H9 (cell line): ENCODE results near the gene KIAA0825. TPM values are rescaled to one million over a fixed set of nuclear protein-coding genes. Genes with fewer than 3 reads are reported as not detected.

Source experiments
- DNase-seq: peaks from one replicate; pipeline ENCODE4 v3.0.0-alpha.2; 2017
- H2AFZ ChIP-seq: one replicate; pipeline ENCODE4 v1.6.1; 2013; ENCODE audit warnings: mild to moderate bottlenecking, low read length, control low read depth, moderate library complexity
- H2AK5ac ChIP-seq: 2 replicates; pipeline ENCODE4 v1.6.1; 2013; ENCODE audit warnings: low read length, control low read depth, mixed read lengths; ENCODE audit not compliant: insufficient read length
- H2BK120ac ChIP-seq: one replicate; pipeline ENCODE4 v1.6.1; 2013; ENCODE audit warnings: low read depth, mild to moderate bottlenecking, low read length, control low read depth, inconsistent platforms; ENCODE audit not compliant: poor library complexity, severe bottlenecking
- H2BK12ac ChIP-seq: 2 replicates; pipeline ENCODE4 v1.6.1; 2013; ENCODE audit warnings: low read length, control low read depth, mixed read lengths, low read depth; ENCODE audit not compliant: insufficient read length
- H2BK15ac ChIP-seq: 2 replicates; pipeline ENCODE4 v1.6.1; 2013; ENCODE audit warnings: low read depth, low read length, control low read depth
- H2BK20ac ChIP-seq: one replicate; pipeline ENCODE4 v1.6.1; 2013; ENCODE audit warnings: low read depth, mild to moderate bottlenecking, low read length, control low read depth, inconsistent platforms; ENCODE audit not compliant: poor library complexity, severe bottlenecking
- H2BK5ac ChIP-seq: 2 replicates; pipeline ENCODE4 v1.6.1; 2013; ENCODE audit warnings: low read length, control low read depth, mixed read lengths; ENCODE audit not compliant: insufficient read length
- H3K14ac ChIP-seq: 2 replicates; pipeline ENCODE4 v1.6.1; 2013; ENCODE audit warnings: low read length, control low read depth; ENCODE audit not compliant: insufficient read depth
- H3K18ac ChIP-seq: 2 replicates; pipeline ENCODE4 v1.6.1; 2013; ENCODE audit warnings: low read depth, mild to moderate bottlenecking, mixed read lengths, low read length, control low read depth; ENCODE audit not compliant: insufficient read length
- H3K23ac ChIP-seq: 2 replicates; pipeline ENCODE4 v1.6.1; 2013; ENCODE audit warnings: low read length, control low read depth, mixed read lengths, low read depth; ENCODE audit not compliant: insufficient read length
- H3K23me2 ChIP-seq: 2 replicates; pipeline ENCODE4 v1.6.1; 2013; ENCODE audit warnings: low read depth, mild to moderate bottlenecking, mixed read lengths, low read length, control low read depth; ENCODE audit not compliant: insufficient read length, poor library complexity, severe bottlenecking
- H3K27ac ChIP-seq: 2 replicates; pipeline ENCODE4 v1.5.1; 2013; ENCODE audit warnings: low read length, control low read depth, mixed read lengths, low read depth; ENCODE audit not compliant: insufficient read length
- H3K27me3 ChIP-seq: 2 replicates; pipeline ENCODE4 v1.6.1; 2013; ENCODE audit warnings: low read length, control low read depth, inconsistent platforms; ENCODE audit not compliant: insufficient read depth
- H3K4ac ChIP-seq: 2 replicates; pipeline ENCODE4 v1.6.1; 2013; ENCODE audit warnings: low read depth, mild to moderate bottlenecking, control low read depth, inconsistent platforms, low read length, moderate library complexity
- H3K4me1 ChIP-seq: 2 replicates; pipeline ENCODE4 v1.6.1; 2013; ENCODE audit warnings: low read length, control low read depth, inconsistent platforms; ENCODE audit not compliant: insufficient read depth
- H3K4me2 ChIP-seq: 2 replicates; pipeline ENCODE4 v1.6.1; 2013; ENCODE audit warnings: low read length, control low read depth, mixed read lengths; ENCODE audit not compliant: insufficient read length, insufficient read depth
- H3K56ac ChIP-seq: 2 replicates; pipeline ENCODE4 v1.6.1; 2013; ENCODE audit warnings: low read depth, mild to moderate bottlenecking, mixed read lengths, low read length, control low read depth; ENCODE audit not compliant: insufficient read length
- H3K79me1 ChIP-seq: 2 replicates; pipeline ENCODE4 v1.6.1; 2013; ENCODE audit warnings: low read depth, mild to moderate bottlenecking, moderate library complexity, low read length, control low read depth, inconsistent platforms; ENCODE audit not compliant: insufficient read depth, poor library complexity, severe bottlenecking
- H3K79me2 ChIP-seq: 2 replicates; pipeline ENCODE4 v1.6.1; 2013; ENCODE audit warnings: low read length, control low read depth, inconsistent platforms; ENCODE audit not compliant: insufficient read depth
- H3K9ac ChIP-seq: 2 replicates; pipeline ENCODE4 v1.6.1; 2013; ENCODE audit warnings: low read length, control low read depth, mixed read lengths; ENCODE audit not compliant: insufficient read length; ENCODE audit errors: extremely low read depth
- H3K9me3 ChIP-seq: one replicate; pipeline ENCODE4 v1.6.1; 2013; ENCODE audit warnings: low read depth, low read length, inconsistent platforms; ENCODE audit not compliant: control insufficient read depth
- H3T11ph ChIP-seq: one replicate; pipeline ENCODE4 v1.6.1; 2013; ENCODE audit warnings: mild to moderate bottlenecking, low read length, control low read depth, inconsistent platforms
- H4K20me1 ChIP-seq: one replicate; pipeline ENCODE4 v1.6.1; 2013; ENCODE audit not compliant: control insufficient read depth, insufficient read length, insufficient read depth
- H4K5ac ChIP-seq: 2 replicates; pipeline ENCODE4 v1.6.1; 2013; ENCODE audit warnings: low read depth, mild to moderate bottlenecking, mixed read lengths, low read length, control low read depth; ENCODE audit not compliant: insufficient read length
- H4K8ac ChIP-seq: replicated peaks from 2 replicates; pipeline ENCODE4 v1.6.1; 2013; ENCODE audit warnings: low read length, control low read depth, mixed read lengths, low read depth; ENCODE audit not compliant: insufficient read length
- H4K91ac ChIP-seq: 2 replicates; pipeline ENCODE4 v1.6.1; 2013; ENCODE audit warnings: low read depth, mild to moderate bottlenecking, moderate library complexity, mixed read lengths, low read length, control low read depth; ENCODE audit not compliant: insufficient read length
- H3K27ac Mint-ChIP-seq, 3 experiments: 2 replicates in 2 of 3; 3 replicates in 1 of 3; pipeline ENCODE4 v1.8.0; 2020 to 2021; ENCODE audit warnings: mixed read lengths in 3 of 3, mild to moderate bottlenecking in 1 of 3, moderate library complexity in 1 of 3
- H3K27me3 Mint-ChIP-seq: 2 replicates; pipeline ENCODE4 v1.8.0; 2021; ENCODE audit warnings: low read depth, mild to moderate bottlenecking, moderate library complexity, mixed read lengths
- H3K36me3 Mint-ChIP-seq, 3 experiments: 2 replicates in 2 of 3; 3 replicates in 1 of 3; pipeline ENCODE4 v1.8.0; 2020 to 2021; ENCODE audit warnings: low read depth in 3 of 3, mixed read lengths in 3 of 3; ENCODE audit not compliant: insufficient read depth in 1 of 3
- H3K4me1 Mint-ChIP-seq, 2 experiments: 2 replicates each; pipeline ENCODE4 v1.8.0; 2020; ENCODE audit warnings: mixed read lengths in 2 of 2
- H3K4me3 Mint-ChIP-seq, 2 experiments: 2 replicates in 1 of 2; 3 replicates in 1 of 2; pipeline ENCODE4 v1.8.0; 2020 to 2021; ENCODE audit warnings: mild to moderate bottlenecking in 2 of 2, mixed read lengths in 2 of 2, moderate library complexity in 1 of 2
- H3K9me3 Mint-ChIP-seq, 2 experiments: 2 replicates in 1 of 2; 3 replicates in 1 of 2; pipeline ENCODE4 v1.8.0; 2020; ENCODE audit warnings: mild to moderate bottlenecking in 2 of 2, mixed read lengths in 2 of 2, moderate library complexity in 1 of 2
- CTCF ChIP-seq: fragments of 200-600 bp; sonication (generic); conservative IDR thresholded peaks from 3 replicates; pipeline ENCODE4 v1.8.0; 2021; ENCODE audit warnings: antibody characterized with exemption, mild to moderate bottlenecking
- WGBS: extraction: QIAGEN DNeasy Blood & Tissue Kit; methylation state at CpG from one replicate; pipeline ENCODE4 v1.1.7; 2013; ENCODE audit warnings: missing lambda C conversion rate, low lambda C conversion rate, mixed read lengths; ENCODE audit not compliant: insufficient read length; ENCODE audit errors: extremely low coverage; 5-methylcytosine and 5-hydroxymethylcytosine counted together
- total RNA-seq: library from RNA; stranded (reverse); gene quantifications from 2 replicates; pipeline ENCODE4 v1.2.1, GENCODE V29; 2021

The KIAA0825 gene
- total RNA-seq, 1 experiment from 2014 or later, result 1.8 TPM

GRCh38 chr5:94545870-94546625 lies 72.4 kb downstream of the KIAA0825 start:
- no peak for TF ChIP-seq CTCF
- WGBS, result no CpG with 5 or more reads among the region's 4 CpGs
- H2BK15ac ChIP-seq, result no peak overlapping the region

More at GRCh38 chr5:94545870-94546625, 72.4 kb downstream of the KIAA0825 start:
- no peak overlapping the region for H3T11ph ChIP-seq
- no peaks in the 10 kb centered on the region for H3K4me1 ChIP-seq
- no peaks in the 10 kb centered on the region for H3K9me3 ChIP-seq
- no peak overlapping the region for H2BK12ac ChIP-seq
- H3K23me2 ChIP-seq, result no peaks in the 10 kb centered on the region
- H3K36me3 Mint-ChIP-seq, result peaks cover 21 to 49% (median 21%) of the 10 kb centered on the region in 3 experiments
- H3K27ac Mint-ChIP-seq, result no peak overlapping the region
- H2BK20ac ChIP-seq, result no peak overlapping the region
- H3K9ac ChIP-seq, result no peak overlapping the region
- H3K4me1 Mint-ChIP-seq, result 0 out of 4 replicates have a peak, but pooled peaks cover 0 to 2% of the 10 kb centered on the region in 2 experiments
- no peak overlapping the region for H2BK120ac ChIP-seq
- H3K18ac ChIP-seq, result no peak overlapping the region
- H2AK5ac ChIP-seq, result no peak overlapping the region
- H4K20me1 ChIP-seq, result no peaks in the 10 kb centered on the region
- no peak overlapping the region for H3K4ac ChIP-seq
- no peak for DNase-seq
- no peaks in the 10 kb centered on the region for H3K27me3 ChIP-seq
- no peak overlapping the region for H4K91ac ChIP-seq
- H3K4me3 Mint-ChIP-seq, result no peak overlapping the region
- H2AFZ ChIP-seq, result no peak overlapping the region
- H3K27me3 Mint-ChIP-seq, result no peaks in the 10 kb centered on the region; the same call in 1 of the 2 replicates
- no peak overlapping the region for H4K8ac ChIP-seq
- no peak overlapping the region for H3K14ac ChIP-seq
- H3K56ac ChIP-seq, result no peak overlapping the region
- H3K27ac ChIP-seq, result no peak overlapping the region
- H3K23ac ChIP-seq, result no peak overlapping the region
- H4K5ac ChIP-seq, result no peak overlapping the region
- H3K9me3 Mint-ChIP-seq, result peaks cover 35 to 36% of the 10 kb centered on the region in 2 experiments
- no peaks in the 10 kb centered on the region for H3K79me1 ChIP-seq
- no peaks in the 10 kb centered on the region for H3K79me2 ChIP-seq
- H3K4me2 ChIP-seq, result no peak overlapping the region
- no peak overlapping the region for H2BK5ac ChIP-seq
